ENCODE data around the gene GRID2.
"Not testable (repeated sequence)": the region's sequence is repeated elsewhere in the genome, so short reads cannot be mapped to it uniquely, and the experiment has no call there.

The GRID2 gene

DNA sequence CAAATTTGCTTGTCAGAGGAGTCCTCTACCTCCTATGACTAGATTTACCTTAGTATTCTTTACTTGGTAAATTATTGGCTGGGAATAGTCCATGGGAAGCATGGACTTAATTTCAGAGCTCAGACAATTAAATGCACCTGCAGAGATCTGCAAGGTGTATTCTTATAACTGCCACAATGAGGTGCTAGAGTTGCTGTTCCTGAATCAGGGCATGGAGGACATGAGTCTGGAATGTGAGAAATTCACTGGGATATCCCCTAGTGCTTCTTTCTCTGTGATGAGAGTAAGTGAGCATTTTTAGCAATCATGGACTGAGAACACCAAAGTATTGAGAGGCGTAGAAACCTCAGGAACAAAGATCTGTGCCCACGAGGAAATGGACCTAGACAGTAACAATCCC, 32.9 kb upstream of the GRID2 start:
- FAIRE-seq (no peak), DNase-seq (ENCODE audit: insufficient read length, low spot score) (no peak)
- TF ChIP-seq POLR2A (IDR thresholded peaks at IDR 0.05; ENCODE audit: low read depth, low read length): no peak

DNA sequence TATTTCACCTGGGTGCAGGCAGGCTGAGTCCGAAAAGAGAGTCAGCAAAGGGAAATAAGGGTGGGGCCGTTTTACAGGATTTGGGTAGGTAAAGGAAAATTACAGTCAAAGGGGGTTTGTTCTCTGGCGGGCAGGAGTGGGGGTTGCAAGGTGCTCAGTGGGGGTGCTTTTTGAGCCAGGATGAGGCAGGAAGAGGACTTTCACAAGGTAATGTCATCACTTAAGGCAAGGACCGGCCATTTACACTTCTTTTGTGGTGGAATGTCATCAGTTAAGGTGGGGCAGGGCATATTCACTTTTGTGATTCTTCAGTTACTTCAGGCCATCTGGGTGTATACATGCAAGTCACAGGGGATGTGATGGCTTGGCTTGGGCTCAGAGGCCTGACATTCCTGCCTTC, 32.2 kb upstream of the GRID2 start:
- DNase-seq (ENCODE audit: insufficient read length, low spot score); FAIRE-seq: not testable (repeated sequence)

DNA sequence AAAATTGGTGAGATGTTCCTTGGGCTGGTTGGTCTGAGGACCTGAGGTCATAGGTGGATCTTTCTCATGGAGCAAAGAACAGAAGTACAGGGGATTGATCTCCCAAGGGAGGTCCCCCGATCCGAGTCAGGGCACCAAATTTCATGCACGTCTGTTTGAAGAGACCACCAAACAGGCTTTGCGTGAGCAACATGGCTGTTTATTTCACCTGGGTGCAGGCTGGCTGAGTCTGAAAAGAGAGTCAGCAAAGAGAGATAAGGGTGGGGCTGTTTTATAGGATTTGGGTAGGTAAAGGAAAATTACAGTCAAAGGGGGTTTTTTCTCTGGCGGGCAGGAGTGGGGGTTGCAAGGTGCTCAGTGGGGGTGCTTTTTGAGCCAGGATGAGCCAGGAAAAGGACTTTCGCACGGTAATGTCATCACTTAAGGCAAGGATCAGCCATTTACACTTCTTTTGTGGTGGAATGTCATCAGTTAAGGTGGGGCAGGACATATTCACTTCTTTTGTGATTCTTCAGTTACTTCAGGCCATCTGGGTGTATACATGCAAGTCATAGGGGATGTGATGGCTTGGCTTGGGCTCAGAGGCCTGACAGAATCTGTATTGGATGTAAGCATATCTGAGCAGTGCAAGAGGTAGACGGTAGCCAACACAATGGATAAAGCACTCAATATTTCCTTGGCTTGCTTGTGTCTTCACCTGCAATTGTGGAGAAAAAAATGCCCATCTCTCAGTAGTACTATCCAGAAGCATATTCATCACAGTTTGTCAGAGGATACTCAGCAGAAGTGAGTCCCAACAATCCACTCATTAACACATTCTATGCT, 26.5 kb upstream of the GRID2 start:
- not testable (repeated sequence) for FAIRE-seq; DNase-seq (ENCODE audit: insufficient read length, low spot score)

DNA sequence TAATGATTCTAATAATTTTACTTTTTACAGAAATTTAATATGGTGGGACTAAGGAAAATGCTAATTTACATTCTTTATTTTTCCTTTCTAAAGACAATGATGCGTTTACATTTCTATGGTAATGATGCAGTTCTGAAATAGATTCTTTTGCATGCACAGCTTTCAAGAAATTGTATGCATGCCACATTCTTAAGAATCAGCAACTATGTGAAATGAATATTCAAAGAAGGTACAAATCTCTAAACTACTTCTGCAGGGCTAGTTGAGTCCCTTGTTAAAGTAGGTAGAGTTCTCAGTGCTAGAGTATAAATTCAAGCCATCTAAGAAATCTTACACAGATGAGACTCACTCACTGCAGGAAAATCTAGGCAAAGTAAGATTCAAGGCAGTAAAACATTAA, 24.5 kb upstream of the GRID2 start:
- DNase-seq (ENCODE audit: insufficient read length, low spot score) (no peak), FAIRE-seq (no peak)
- no peak for TF ChIP-seq POLR2A (IDR thresholded peaks at IDR 0.05; ENCODE audit: low read depth, low read length)

DNA sequence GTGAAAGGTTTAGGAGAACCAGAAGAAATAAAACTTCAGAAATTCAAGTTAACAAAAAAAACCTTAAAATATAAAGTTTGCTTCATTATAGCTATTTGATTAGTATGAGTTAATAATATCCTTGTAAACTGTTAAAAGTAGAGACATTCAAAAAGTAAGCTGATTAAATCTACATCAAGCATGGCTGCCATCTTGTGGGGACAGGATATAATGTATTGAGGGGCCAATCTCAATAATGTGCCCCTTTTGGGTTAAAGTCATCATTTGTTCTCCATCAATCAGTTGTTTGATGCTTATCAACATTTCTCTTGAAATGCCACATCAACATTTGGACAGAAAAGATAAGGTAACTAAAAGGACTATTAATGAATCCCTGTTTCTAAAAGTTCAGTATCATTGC, 4.6 kb upstream of the GRID2 start:
- DNase-seq (ENCODE audit: insufficient read length, low spot score): no peak
- no peak for FAIRE-seq
- no peak for TF ChIP-seq POLR2A (IDR thresholded peaks at IDR 0.05; ENCODE audit: low read depth, low read length)

DNA sequence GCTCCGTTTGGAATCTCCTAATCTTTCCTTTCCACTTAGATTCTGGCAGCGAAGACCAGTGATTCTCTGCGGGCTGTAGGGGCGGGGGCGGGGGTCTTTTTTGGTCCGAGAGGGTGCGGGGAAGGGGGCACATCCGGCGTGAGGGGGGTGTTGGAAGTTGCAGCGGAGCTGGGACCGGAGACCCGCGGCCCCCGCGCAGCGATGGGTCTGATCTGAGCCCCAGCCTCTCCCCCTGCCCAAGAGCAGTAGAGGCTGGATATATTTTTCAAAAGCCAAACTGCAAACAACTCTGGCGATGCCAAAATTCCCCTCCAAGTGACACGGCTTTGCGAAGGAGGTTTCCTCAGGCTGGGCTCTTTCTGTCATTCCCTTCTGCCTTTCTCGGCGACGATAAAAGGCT, 355 bp downstream of the GRID2 start:
- no peak for DNase-seq (ENCODE audit: insufficient read length, low spot score)
- no peak for FAIRE-seq
- TF ChIP-seq POLR2A (IDR thresholded peaks at IDR 0.05; ENCODE audit: low read depth, low read length): no peak

DNA sequence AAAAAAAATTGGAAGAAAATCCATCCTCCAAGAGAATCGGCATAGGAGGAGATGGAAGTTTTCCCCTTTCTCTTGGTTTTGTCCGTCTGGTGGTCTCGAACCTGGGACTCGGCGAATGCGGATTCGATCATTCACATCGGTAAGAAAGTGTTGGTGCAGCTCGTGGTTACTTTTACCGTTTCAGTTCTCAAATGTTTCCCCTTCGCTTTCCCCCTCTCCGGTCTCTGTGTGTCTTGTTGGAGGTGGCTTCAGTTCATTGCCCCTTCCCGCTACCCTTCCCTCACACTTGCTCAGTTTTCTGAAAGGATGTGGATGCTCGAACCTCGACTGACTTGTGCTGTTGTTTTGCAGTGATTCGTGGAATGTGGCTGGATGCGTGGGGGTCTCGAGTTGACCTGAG, 840 bp downstream of the GRID2 start:
- TF ChIP-seq POLR2A (IDR thresholded peaks at IDR 0.05; ENCODE audit: low read depth, low read length): no peak

DNA sequence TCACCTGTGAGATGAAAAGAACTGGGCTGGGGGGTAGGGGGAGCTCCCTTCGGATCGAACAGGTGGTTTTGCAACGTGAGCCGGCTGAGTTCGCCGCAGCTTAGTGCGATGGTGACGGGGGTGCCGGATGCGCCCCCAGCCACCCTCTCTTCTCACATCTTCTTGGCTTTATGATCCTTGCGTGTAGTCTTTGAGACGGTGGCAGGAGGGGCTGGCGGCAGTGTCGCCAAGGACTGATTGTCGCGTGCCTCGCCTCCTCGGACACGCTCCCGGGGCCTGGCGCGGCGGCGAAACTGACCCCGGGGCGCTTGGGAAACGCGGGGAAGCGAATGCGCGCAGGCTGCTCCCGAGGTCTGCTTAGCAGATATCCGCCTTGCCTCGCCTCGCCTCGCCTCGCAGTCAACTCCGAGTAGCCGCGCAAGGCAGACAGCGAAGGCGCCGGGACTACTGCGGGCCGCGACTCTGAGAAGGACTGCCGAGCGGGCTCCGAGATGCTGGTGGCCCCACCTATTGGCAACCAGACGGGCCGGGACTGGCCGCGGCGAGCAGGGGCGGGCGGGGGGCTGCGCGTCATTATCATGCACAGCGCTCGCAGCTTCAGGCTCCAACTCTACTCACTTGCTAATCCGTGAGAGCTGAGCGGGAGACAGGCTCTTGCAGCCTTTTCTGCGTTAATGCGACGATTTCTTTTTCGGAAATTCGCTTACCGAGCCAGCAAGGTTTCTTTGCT, 1.5 kb downstream of the GRID2 start:
- no peak for TF ChIP-seq POLR2A (IDR thresholded peaks at IDR 0.05; ENCODE audit: low read depth, low read length)
- no peak for FAIRE-seq
- DNase-seq (ENCODE audit: insufficient read length, low spot score): no peak

More for the DNA sequence above, 840 bp downstream of the GRID2 start:
- FAIRE-seq: no peak
- DNase-seq (ENCODE audit: insufficient read length, low spot score): no peak

DNA sequence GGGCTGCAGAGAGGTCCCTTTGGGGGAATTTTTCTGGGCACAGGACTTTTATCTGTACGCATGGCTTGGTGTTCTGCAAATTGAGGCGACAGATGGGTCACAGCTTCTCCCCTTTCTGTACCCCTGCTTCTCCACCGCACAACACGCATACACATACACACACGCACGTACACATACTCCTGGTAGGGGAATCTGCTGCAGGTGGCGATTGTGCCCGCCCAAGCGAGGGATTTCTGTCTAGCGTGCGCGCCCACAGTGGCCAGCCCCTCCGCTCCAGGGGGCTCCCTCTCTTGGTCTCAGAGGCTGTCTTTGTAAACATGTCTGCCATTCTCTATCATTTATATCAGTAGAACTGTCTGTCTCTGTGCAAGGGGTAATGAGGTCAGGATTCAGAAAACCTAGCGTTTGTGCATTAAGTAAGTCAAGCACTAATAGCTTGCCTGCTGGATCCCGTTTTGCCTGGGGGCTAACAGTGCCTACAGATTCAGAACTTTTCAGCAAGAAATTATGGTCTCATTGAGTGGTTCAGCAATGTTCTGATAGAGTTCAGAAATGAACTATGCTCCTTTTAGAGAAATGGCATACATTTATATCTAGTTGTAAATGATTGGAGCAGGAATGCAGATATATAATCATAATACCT, 2.2 kb downstream of the GRID2 start:
- TF ChIP-seq POLR2A (IDR thresholded peaks at IDR 0.05; ENCODE audit: low read depth, low read length): no peak
- FAIRE-seq (no peak), DNase-seq (ENCODE audit: insufficient read length, low spot score) (no peak)

DNA sequence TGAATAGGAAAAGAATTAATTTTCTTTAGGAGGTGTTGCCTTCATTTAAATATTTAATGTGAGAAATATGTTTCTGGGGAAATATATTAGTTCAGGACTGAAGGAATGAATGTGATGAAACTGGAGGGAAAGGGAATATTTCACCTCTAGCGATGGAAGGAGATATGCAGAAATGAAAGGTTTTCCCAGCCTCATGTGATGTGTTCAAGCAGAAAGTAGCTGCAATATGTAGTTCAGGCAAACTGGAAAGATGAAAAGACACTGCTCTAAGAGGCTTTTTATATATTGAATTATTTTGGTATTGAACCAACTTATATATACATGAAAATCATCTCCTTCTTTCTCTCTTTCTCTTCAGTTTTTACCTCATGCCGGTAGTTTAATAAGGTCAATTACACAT, 3.4 kb downstream of the GRID2 start:
- DNase-seq (ENCODE audit: insufficient read length, low spot score): no peak
- no peak for FAIRE-seq
- no peak for TF ChIP-seq POLR2A (IDR thresholded peaks at IDR 0.05; ENCODE audit: low read depth, low read length)

DNA sequence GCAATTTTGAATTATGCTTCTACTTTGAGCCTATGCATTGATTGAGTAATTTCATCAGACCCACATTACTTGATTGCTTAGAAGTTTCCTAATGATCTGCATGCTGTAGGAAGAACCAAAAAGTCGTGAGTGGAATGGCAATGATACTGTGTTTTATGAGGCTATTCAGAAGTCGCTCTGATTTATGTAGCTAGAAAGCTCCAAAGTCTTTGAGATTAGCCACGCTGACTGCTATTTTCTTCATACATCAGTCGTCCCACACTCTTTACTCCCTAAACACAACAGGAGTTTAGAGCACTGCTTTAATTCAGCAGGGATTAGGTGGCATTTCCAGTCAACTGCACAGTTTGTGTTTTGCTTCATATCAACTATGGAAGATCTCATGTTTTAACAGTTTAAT, 4.1 kb downstream of the GRID2 start:
- no peak for DNase-seq (ENCODE audit: insufficient read length, low spot score)
- FAIRE-seq: no peak
- no peak for TF ChIP-seq POLR2A (IDR thresholded peaks at IDR 0.05; ENCODE audit: low read depth, low read length)

DNA sequence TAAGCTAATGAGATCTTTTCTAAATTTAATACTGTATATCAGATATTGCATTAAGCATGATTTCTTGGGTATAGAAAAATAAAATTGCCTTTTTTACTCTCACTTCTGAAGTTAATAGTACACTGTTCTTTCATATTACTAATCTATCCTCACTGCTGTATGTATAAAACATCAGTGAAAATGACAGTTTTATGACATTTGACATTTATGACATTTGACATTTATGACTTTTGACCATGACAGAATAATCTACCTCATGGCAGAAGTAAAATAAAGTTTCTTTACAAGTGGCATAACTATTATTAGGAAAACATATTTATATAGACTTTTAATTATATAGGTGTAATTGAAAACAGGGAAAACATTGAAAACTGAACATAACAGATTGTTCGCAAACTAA, 13.3 kb downstream of the GRID2 start:
- FAIRE-seq (no peak), DNase-seq (ENCODE audit: insufficient read length, low spot score) (no peak)
- no peak for TF ChIP-seq POLR2A (IDR thresholded peaks at IDR 0.05; ENCODE audit: low read depth, low read length)

DNA sequence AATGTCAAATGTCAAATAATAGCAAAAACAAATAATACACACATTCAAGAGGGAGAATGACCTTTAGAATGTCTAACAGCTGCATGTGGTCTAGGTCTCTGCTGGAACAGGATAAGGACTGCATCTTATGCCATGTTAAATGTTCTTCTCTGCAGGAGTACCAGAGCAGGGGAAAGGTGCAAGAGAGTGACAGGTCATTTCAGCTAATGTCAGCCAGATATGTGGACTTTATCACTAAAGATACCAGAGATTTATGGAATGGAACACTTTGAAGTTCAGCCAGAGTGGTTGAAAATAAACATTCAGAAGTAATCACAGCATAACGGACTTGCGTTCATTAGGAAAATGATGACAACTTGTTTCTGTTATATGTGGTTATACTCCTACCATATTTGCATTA, 24.3 kb downstream of the GRID2 start:
- DNase-seq (ENCODE audit: insufficient read length, low spot score): no peak
- FAIRE-seq: no peak
- no peak for TF ChIP-seq POLR2A (IDR thresholded peaks at IDR 0.05; ENCODE audit: low read depth, low read length)

DNA sequence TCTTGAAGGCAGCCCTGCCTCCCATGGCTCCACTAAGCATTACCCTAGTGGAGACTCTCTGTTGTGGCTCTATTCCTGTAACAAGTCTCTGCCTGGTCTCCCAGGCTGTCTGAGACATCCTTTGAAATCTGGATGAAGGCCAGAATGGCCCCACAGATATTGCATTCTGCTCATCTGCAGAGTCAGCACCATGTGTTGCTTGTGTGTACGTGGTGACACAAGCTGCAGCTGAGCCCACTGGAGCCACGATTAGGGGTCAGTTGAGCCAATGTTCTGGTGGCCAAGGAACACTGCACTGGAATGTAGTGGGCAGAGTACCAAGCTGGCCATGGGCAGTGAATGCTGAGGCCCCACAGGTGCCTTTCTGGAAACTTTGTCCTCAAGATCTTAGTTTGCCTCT, 29.2 kb downstream of the GRID2 start:
- no peak for TF ChIP-seq POLR2A (IDR thresholded peaks at IDR 0.05; ENCODE audit: low read depth, low read length)
- DNase-seq (ENCODE audit: insufficient read length, low spot score) (no peak), FAIRE-seq (no peak)
